Measurements from ENCODE around the gene SELENOS.

The SELENOS gene

GRCh38 chr15:101320501-101321052 is 43.3 kb upstream of the SELENOS start:
- no peak overlapping the region for H3K27ac ChIP-seq (ENCODE audit: poor library complexity, severe bottlenecking)
- H3K36me3 ChIP-seq (ENCODE audit: low read depth): no peaks in the 10 kb centered on the region
- peak; percentile 49 for DNase-seq (ENCODE audit: low spot score)
- no peaks in the 10 kb centered on the region for H3K27me3 ChIP-seq (ENCODE audit: insufficient read depth, poor library complexity, severe bottlenecking)
- no peak for TF ChIP-seq CTCF (IDR thresholded peaks at IDR 0.05; ENCODE audit: poor library complexity, severe bottlenecking)
- no peaks in the 10 kb centered on the region for H3K4me1 ChIP-seq (ENCODE audit: insufficient read depth, poor library complexity, severe bottlenecking)
- no peak overlapping the region for H3K4me3 ChIP-seq (ENCODE audit: severe bottlenecking)
- ATAC-seq (ENCODE audit: low read depth): no peak
- H3K9me3 ChIP-seq (ENCODE audit: severe bottlenecking): no peaks in the 10 kb centered on the region

GRCh38 chr15:101318839-101319238 is 41.6 kb upstream of the SELENOS start:
- H3K4me1 ChIP-seq (ENCODE audit: insufficient read depth, poor library complexity, severe bottlenecking): no peaks in the 10 kb centered on the region
- no peaks in the 10 kb centered on the region for H3K36me3 ChIP-seq (ENCODE audit: low read depth)
- no peak overlapping the region for H3K4me3 ChIP-seq (ENCODE audit: severe bottlenecking)
- no peak for TF ChIP-seq CTCF (IDR thresholded peaks at IDR 0.05; ENCODE audit: poor library complexity, severe bottlenecking)
- ATAC-seq (ENCODE audit: low read depth) (no peak), DNase-seq (ENCODE audit: low spot score) (peak; percentile 62)
- no peak overlapping the region for H3K27ac ChIP-seq (ENCODE audit: poor library complexity, severe bottlenecking)
- H3K9me3 ChIP-seq (ENCODE audit: severe bottlenecking): no peaks in the 10 kb centered on the region
- H3K27me3 ChIP-seq (ENCODE audit: insufficient read depth, poor library complexity, severe bottlenecking): no peaks in the 10 kb centered on the region

GRCh38 chr15:101318147-101318819 is 41.0 kb upstream of the SELENOS start:
- DNase-seq (ENCODE audit: low spot score) (peak; percentile 74), ATAC-seq (ENCODE audit: low read depth) (peak; percentile 67)
- Histone ChIP-seq H3K27me3 (ENCODE audit: insufficient read depth, poor library complexity, severe bottlenecking) (no peaks in the 10 kb centered on the region), H3K27ac (ENCODE audit: poor library complexity, severe bottlenecking) (no peak overlapping the region), H3K36me3 (ENCODE audit: low read depth) (no peaks in the 10 kb centered on the region), H3K4me1 (ENCODE audit: insufficient read depth, poor library complexity, severe bottlenecking) (no peaks in the 10 kb centered on the region), H3K4me3 (ENCODE audit: severe bottlenecking) (no peak overlapping the region), H3K9me3 (ENCODE audit: severe bottlenecking) (no peaks in the 10 kb centered on the region)
- no peak for TF ChIP-seq CTCF (IDR thresholded peaks at IDR 0.05; ENCODE audit: poor library complexity, severe bottlenecking)

- Histone ChIP-seq H3K27me3 (ENCODE audit: insufficient read depth, poor library complexity, severe bottlenecking) (no peaks in the 10 kb centered on the region), H3K27ac (ENCODE audit: poor library complexity, severe bottlenecking) (no peak overlapping the region), H3K36me3 (ENCODE audit: low read depth) (no peaks in the 10 kb centered on the region), H3K9me3 (ENCODE audit: severe bottlenecking) (no peaks in the 10 kb centered on the region), H3K4me3 (ENCODE audit: severe bottlenecking) (no peak overlapping the region), H3K4me1 (ENCODE audit: insufficient read depth, poor library complexity, severe bottlenecking) (no peaks in the 10 kb centered on the region)
- ATAC-seq (ENCODE audit: low read depth) (no peak), DNase-seq (ENCODE audit: low spot score) (no peak)
- TF ChIP-seq CTCF (IDR thresholded peaks at IDR 0.05; ENCODE audit: poor library complexity, severe bottlenecking): no peak
Measured at GRCh38 chr15:101317336-101317872, 40.1 kb upstream of the SELENOS start.

GRCh38 chr15:101316529-101316928 is 39.2 kb upstream of the SELENOS start:
- TF ChIP-seq CTCF (IDR thresholded peaks at IDR 0.05; ENCODE audit: poor library complexity, severe bottlenecking): no peak
- DNase-seq (ENCODE audit: low spot score) (peak; percentile 62), ATAC-seq (ENCODE audit: low read depth) (no peak)
- Histone ChIP-seq H3K36me3 (ENCODE audit: low read depth) (no peaks in the 10 kb centered on the region), H3K27me3 (ENCODE audit: insufficient read depth, poor library complexity, severe bottlenecking) (no peaks in the 10 kb centered on the region), H3K9me3 (ENCODE audit: severe bottlenecking) (no peaks in the 10 kb centered on the region), H3K27ac (ENCODE audit: poor library complexity, severe bottlenecking) (no peak overlapping the region), H3K4me3 (ENCODE audit: severe bottlenecking) (no peak overlapping the region), H3K4me1 (ENCODE audit: insufficient read depth, poor library complexity, severe bottlenecking) (no peaks in the 10 kb centered on the region)

All from RWPE2 (cell line).